Tibial nerve (tissue), 3 donors: ENCODE data around the gene EFNA5.

Experiments used
- CTCF ChIP-seq, 5 experiments: fragments of 200-600 bp in 3 of 5; fragments of 450-650 bp in 2 of 5; sonication (generic) in 3 of 5; IDR thresholded peaks; one replicate each; pipeline ENCODE4 v1.5.1; 2016 to 2019; ENCODE audit warnings: antibody characterized with exemption in 5 of 5, mild to moderate bottlenecking in 3 of 5, moderate library complexity in 2 of 5
- POLR2A ChIP-seq, 2 donors: fragments of 450-650 bp; IDR thresholded peaks; one replicate each; pipeline ENCODE4 v1.6.1; 2017; ENCODE audit warnings: antibody characterized with exemption in 2 of 2, mild to moderate bottlenecking in 2 of 2, moderate library complexity in 2 of 2

GRCh38 chr5:107518190-107518589 is 152.5 kb downstream of the EFNA5 start:
- no peak for TF ChIP-seq POLR2A (IDR thresholded peaks at IDR 0.05)
- no peak for TF ChIP-seq CTCF (IDR thresholded peaks at IDR 0.05)
